Keratinocyte (primary cell): ENCODE data around the gene SELENOO.

Experiments used
- CTCF ChIP-seq, 3 experiments: IDR thresholded peaks in 1 of 3; conservative IDR thresholded peaks in 1 of 3; optimal IDR thresholded peaks in 1 of 3; 2 replicates in 2 of 3; 3 replicates in 1 of 3; pipeline versions ENCODE3 to v1.5.1; 2011; ENCODE audit warnings: low read length in 3 of 3, mild to moderate bottlenecking in 3 of 3, moderate library complexity in 2 of 3, control low read depth in 1 of 3, inconsistent platforms in 1 of 3; ENCODE audit not compliant: insufficient read depth in 2 of 3; ENCODE audit errors: extremely low read depth in 1 of 3
- EZH2 ChIP-seq: IDR thresholded peaks from one replicate; pipeline ENCODE4 v1.6.1; 2012; ENCODE audit warnings: inconsistent platforms, mild to moderate bottlenecking, low read length, moderate library complexity

- no peak for TF ChIP-seq CTCF (optimal IDR thresholded peaks at IDR 0.05 in 1 of 3, IDR thresholded peaks at IDR 0.05 in 1 of 3, conservative IDR thresholded peaks at IDR 0.05 in 1 of 3; ENCODE audit: extremely low read depth in 1 of 3, insufficient read depth in 2 of 3, low read length in 3 of 3)
- TF ChIP-seq EZH2: no peak
Measured at GRCh38 chr22:50243685-50244419, 43.0 kb downstream of the SELENOO start.
